A549 treated with AZD2906 at 1 μM for 4 hours (cell line): ENCODE results near the gene LYSMD2. TPM values are rescaled to one million over a fixed set of nuclear protein-coding genes. Genes with fewer than 3 reads are reported as not detected.

Experiments
- total RNA-seq: library from RNA; stranded (reverse); fragments of 200-300 nt; extraction: Qiagen RNA extraction; gene quantifications from 5 replicates; pipeline ENCODE4 v1.2.3, GENCODE V29; 2022

LYSMD2 gene, protein sequence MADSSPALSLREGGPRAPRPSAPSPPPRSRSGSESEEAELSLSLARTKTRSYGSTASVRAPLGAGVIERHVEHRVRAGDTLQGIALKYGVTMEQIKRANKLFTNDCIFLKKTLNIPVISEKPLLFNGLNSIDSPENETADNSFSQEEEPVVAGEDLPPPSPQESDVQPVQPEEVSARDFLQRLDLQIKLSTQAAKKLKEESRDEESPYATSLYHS
- 16.8 to 24.2 TPM (median 22.2 TPM) in 5 replicates for total RNA-seq

DNA sequence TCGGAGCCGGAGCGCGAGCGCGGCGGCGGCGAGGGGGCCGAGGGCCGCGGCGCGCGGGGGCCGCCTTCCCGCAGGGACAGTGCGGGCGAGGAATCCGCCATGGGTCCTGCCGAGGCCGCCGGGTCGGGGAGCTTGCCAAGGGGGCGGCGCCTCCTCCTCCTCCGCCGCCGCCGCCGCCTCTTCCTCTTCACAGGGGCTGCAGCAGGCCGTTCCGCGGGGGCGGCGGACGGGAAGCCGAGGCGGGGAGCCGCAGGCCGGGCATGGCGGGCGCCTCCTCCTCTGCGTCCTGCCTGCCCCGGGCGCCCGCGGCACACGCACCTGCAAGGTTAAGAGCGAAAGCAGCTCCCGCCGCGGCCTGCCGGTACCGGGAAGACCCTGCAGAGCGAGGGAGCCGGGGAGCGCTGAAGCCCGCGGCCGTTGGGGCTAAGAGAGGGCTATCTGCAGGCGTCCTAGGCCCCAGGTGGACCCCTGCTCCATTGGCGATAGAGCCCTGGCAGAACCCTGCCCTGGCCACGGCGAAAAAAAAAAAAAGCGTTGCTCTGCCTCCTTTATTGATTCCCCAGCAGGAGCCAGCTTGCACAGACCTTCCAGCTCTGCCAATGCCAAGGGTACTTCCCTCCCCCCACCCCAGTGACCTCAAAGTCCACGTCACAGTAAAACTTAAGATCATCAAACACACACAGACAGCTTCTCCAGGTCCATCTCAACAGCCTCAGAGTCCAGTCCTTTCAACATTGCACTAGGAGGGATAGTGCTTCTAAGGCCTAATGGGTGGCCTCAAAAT is at the start of gene LYSMD2:
Gene LYSMD2, minus strand, starts transcription at position 134 of the 784 bp plus-strand sequence. Its CDS starts 33 bp downstream, at position 101.

DNA sequence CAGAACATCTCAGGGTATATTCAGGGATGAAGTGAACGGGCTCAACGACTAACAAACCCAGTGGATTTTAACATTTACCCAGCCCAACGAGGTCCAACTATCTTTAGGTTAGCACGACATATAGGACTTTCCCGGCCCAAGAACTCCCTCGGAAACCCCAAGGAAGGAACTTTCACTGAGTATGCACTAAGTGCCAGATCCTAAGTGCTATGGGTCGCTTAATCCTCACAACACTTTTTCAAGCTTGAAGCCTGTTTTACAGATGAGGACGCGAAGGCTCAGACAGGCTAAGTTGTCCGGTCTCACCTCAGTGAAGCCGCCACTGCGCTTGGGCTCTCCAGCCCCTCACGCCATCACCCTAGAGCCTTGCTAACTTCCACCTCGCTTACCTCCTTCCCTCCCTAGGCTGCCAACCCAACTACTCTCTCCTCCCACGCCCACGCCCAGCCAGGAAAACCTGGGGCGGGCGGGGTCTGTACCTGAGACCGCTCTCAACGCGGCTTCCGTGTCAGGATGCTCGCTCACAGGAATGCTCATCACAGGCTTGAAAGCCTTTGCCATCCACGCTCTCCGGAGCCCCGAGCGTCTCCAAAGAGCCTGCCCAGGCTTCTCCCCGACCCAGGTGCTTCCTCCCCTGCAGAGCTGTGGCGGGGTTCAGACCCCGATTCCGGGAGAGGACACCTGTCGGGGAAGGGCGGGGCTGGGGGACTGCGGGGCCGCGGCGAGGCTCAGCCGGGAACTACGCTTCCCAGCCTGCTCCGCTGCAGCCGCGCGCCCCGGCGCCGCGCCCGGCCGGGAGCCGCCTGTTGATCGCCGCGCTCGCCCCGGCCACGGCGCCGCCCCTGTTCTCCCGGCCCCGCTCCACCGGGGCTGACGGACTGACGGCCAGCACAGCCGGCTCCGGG is 13.6 kb upstream of the LYSMD2 start, which contains the start of gene TMOD2:
Gene TMOD2, plus strand, starts transcription at position 806 of the 905 bp plus-strand sequence. CDS start 14,845 bp downstream, outside the sequence.

DNA sequence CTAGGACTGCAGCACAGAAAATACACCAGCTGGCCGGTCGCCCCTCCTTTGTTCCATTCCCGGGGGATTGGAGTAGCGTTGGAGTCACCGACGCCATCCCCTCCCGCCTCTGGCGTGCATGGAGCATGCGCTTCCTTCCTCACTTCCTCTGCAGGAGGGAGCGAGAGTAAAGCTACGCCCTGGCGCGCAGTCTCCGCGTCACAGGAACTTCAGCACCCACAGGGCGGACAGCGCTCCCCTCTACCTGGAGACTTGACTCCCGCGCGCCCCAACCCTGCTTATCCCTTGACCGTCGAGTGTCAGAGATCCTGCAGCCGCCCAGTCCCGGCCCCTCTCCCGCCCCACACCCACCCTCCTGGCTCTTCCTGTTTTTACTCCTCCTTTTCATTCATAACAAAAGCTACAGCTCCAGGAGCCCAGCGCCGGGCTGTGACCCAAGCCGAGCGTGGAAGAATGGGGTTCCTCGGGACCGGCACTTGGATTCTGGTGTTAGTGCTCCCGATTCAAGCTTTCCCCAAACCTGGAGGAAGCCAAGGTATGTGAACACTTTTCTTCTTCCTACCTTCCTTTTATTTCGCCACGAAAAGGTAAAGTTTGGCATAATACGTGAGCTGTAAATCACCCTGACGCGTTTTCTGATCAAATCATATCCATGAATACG is 56.0 kb downstream of the LYSMD2 start, which contains the start of gene SCG3:
Gene SCG3, plus strand, starts transcription at position 201 of the 661 bp plus-strand sequence. Its CDS starts 253 bp downstream, at position 454.

Other genes starting within 250 kb of the LYSMD2 start
- gene DMXL2, start 114.9 kb downstream of the LYSMD2 start, total RNA-seq = 14.2 to 19.6 TPM (median 17.0 TPM) in 5 replicates
- 0.03 to 0.06 TPM (median 0.05 TPM) in 4 of 5 replicates, not detected in the other for gene SCG3, start 56.2 kb downstream of the LYSMD2 start, total RNA-seq
- gene TMOD2, start 13.9 kb upstream of the LYSMD2 start, total RNA-seq = 1.1 to 2.2 TPM (median 1.9 TPM) in 5 replicates
- gene TMOD3, start 92.0 kb upstream of the LYSMD2 start, total RNA-seq = 43.3 to 76.3 TPM (median 55.8 TPM) in 5 replicates
- 43.6 to 66.7 TPM (median 46.0 TPM) in 5 replicates for gene LEO1, start 234.1 kb upstream of the LYSMD2 start, total RNA-seq